CD14-positive monocyte (primary cell): ENCODE results near the gene IL18. TPM values are rescaled to one million over a fixed set of nuclear protein-coding genes. Genes with fewer than 3 reads are reported as not detected.

ENCODE experiments used
- DNase-seq, 3 donors: peaks; one replicate each; pipeline ENCODE4 v3.0.0-alpha.2; 2011 to 2022
- H2AFZ ChIP-seq: 2 replicates; pipeline ENCODE4 v1.6.0; 2012; ENCODE audit warnings: mild to moderate bottlenecking, low read depth, low read length, inconsistent platforms; ENCODE audit not compliant: insufficient read depth, poor library complexity, severe bottlenecking
- H3K27ac ChIP-seq, 2 donors: 1 replicate in 1 of 2; 2 replicates in 1 of 2; pipeline ENCODE4 v1.5.1; 2012 to 2013; ENCODE audit warnings: low read length in 2 of 2, control low read depth in 1 of 2, inconsistent platforms in 1 of 2, low read depth in 1 of 2, mild to moderate bottlenecking in 1 of 2
- H3K27me3 ChIP-seq, 2 donors: one replicate each; pipeline versions ENCODE4 v1.6.0 to v1.6.1; 2011 to 2013; ENCODE audit warnings: low read length in 2 of 2; ENCODE audit not compliant: control insufficient read depth in 2 of 2, insufficient read depth in 2 of 2
- H3K36me3 ChIP-seq, 2 donors: replicated peaks in 1 of 2; 1 replicate in 1 of 2; 2 replicates in 1 of 2; pipeline versions ENCODE4 v1.5.1 to v1.6.1; 2012 to 2013; ENCODE audit warnings: low read length in 2 of 2, control low read depth in 1 of 2, inconsistent platforms in 1 of 2, mild to moderate bottlenecking in 1 of 2; ENCODE audit not compliant: insufficient read depth in 2 of 2, control insufficient read depth in 1 of 2
- H3K4me1 ChIP-seq, 2 donors: 1 replicate in 1 of 2; 2 replicates in 1 of 2; pipeline versions ENCODE4 v1.5.1 to v1.6.1; 2012 to 2013; ENCODE audit warnings: low read length in 2 of 2, control low read depth in 1 of 2, inconsistent platforms in 1 of 2, mild to moderate bottlenecking in 1 of 2, moderate library complexity in 1 of 2; ENCODE audit not compliant: insufficient read depth in 2 of 2, control insufficient read depth in 1 of 2
- H3K4me2 ChIP-seq: replicated peaks from 2 replicates; pipeline ENCODE3; 2012; ENCODE audit warnings: low read length, moderate library complexity, mild to moderate bottlenecking; ENCODE audit not compliant: poor library complexity, severe bottlenecking; ENCODE audit errors: extremely low read depth
- H3K4me3 ChIP-seq, 3 experiments: fragments of 200-600 bp in 1 of 3; sonication (generic) in 1 of 3; replicated peaks in 1 of 3; 1 replicate in 2 of 3; 2 replicates in 1 of 3; pipeline ENCODE4 v1.5.1; 2011 to 2013; ENCODE audit warnings: low read length in 3 of 3, mild to moderate bottlenecking in 3 of 3, control low read depth in 2 of 3, low read depth in 2 of 3, inconsistent platforms in 1 of 3, moderate library complexity in 1 of 3
- H3K79me2 ChIP-seq: 2 replicates; pipeline ENCODE4 v1.6.0; 2012; ENCODE audit warnings: mild to moderate bottlenecking, control low read depth, inconsistent platforms, low read length, moderate library complexity; ENCODE audit not compliant: insufficient read depth
- H3K9ac ChIP-seq: 2 replicates; pipeline ENCODE4 v1.6.0; 2017; ENCODE audit warnings: low read length, mild to moderate bottlenecking; ENCODE audit not compliant: insufficient read depth, poor library complexity, severe bottlenecking
- H3K9me3 ChIP-seq, 2 donors: replicated peaks in 1 of 2; 1 replicate in 1 of 2; 2 replicates in 1 of 2; pipeline versions ENCODE4 v1.5.1 to v1.6.1; 2012 to 2013; ENCODE audit warnings: low read length in 2 of 2, control low read depth in 1 of 2; ENCODE audit not compliant: control insufficient read depth in 1 of 2, insufficient read depth in 1 of 2
- H4K20me1 ChIP-seq: 2 replicates; pipeline ENCODE4 v1.6.0; 2012; ENCODE audit warnings: mild to moderate bottlenecking, low read length, control low read depth, moderate library complexity; ENCODE audit not compliant: insufficient read depth
- H3K27ac Mint-ChIP-seq, 7 donors: one replicate each; pipeline ENCODE4 v1.8.0; 2020; ENCODE audit warnings: mild to moderate bottlenecking in 7 of 7, mixed read lengths in 7 of 7, moderate library complexity in 6 of 7, inconsistent platforms in 2 of 7
- H3K27me3 Mint-ChIP-seq, 3 donors: one replicate each; pipeline ENCODE4 v1.8.0; 2021 to 2022; ENCODE audit warnings: low read depth in 3 of 3, mild to moderate bottlenecking in 3 of 3, mixed read lengths in 3 of 3, moderate library complexity in 3 of 3, inconsistent platforms in 1 of 3
- H3K36me3 Mint-ChIP-seq, 2 donors: one replicate each; pipeline ENCODE4 v1.8.0; 2020; ENCODE audit warnings: mixed read lengths in 2 of 2, inconsistent platforms in 1 of 2, mild to moderate bottlenecking in 1 of 2
- H3K4me1 Mint-ChIP-seq: one replicate; pipeline ENCODE4 v1.8.0; 2020; ENCODE audit warnings: mild to moderate bottlenecking, mixed read lengths
- H3K4me3 Mint-ChIP-seq, 2 donors: one replicate each; pipeline ENCODE4 v1.8.0; 2020; ENCODE audit warnings: mild to moderate bottlenecking in 2 of 2, mixed read lengths in 2 of 2, moderate library complexity in 1 of 2
- H3K9me3 Mint-ChIP-seq, 7 donors: one replicate each; pipeline ENCODE4 v1.8.0; 2020 to 2022; ENCODE audit warnings: mixed read lengths in 7 of 7, mild to moderate bottlenecking in 6 of 7, moderate library complexity in 6 of 7, inconsistent platforms in 2 of 7
- CTCF ChIP-seq: fragments of 200-600 bp; IDR thresholded peaks from one replicate; pipeline ENCODE4 v1.8.0; 2022; ENCODE audit warnings: antibody characterized with exemption, mild to moderate bottlenecking
- whole genome bisulfite sequencing: methylation state at CpG from one replicate; pipeline ENCODE4 v1.1.5; 2013; ENCODE audit warnings: missing lambda C conversion rate; ENCODE audit not compliant: insufficient coverage; 5-methylcytosine and 5-hydroxymethylcytosine counted together
- intact Hi-C, 2 donors: fragments of 100-400 bp; cut with micrococcal nuclease; formaldehyde crosslinking; loops; one replicate each; pipeline versions ENCODE4 v1.15.0 to v1.15.1; 2023
- polyA plus RNA-seq, 3 donors: library from polyadenylated mRNA; depleted of rRNA in 1 of 3; unstranded in 2 of 3; stranded (reverse) in 1 of 3; fragments of 300-500 nt in 2 of 3; fragments of >200 nt in 1 of 3; fragmentation: Illumina TruSeq in 2 of 3; gene quantifications; 1 replicate in 2 of 3; 2 replicates in 1 of 3; pipeline ENCODE4 v1.2.3, GENCODE V29; 2012 to 2021

Gene IL18
- polyA plus RNA-seq, 3 donors = 11.7 to 16.2 (median 16.1) TPM

- Mint-ChIP-seq H3K9me3 (peaks cover 0 to 2% (median 0%) of the 10 kb centered on the region in 7 donors), H3K36me3 (peaks cover 11 to 13% of the 10 kb centered on the region in 2 donors), H3K4me3 (peak overlapping the region; percentile 63 to 91), H3K4me1 (peaks cover 66% of the 10 kb centered on the region), H3K27me3 (peaks cover 0 to 1% (median 1%) of the 10 kb centered on the region in 3 donors), H3K27ac (peak overlapping the region; percentile 96 to 99 (median 99))
- peaks cover 50% of the 10 kb centered on the region for H3K79me2 ChIP-seq
- H3K9me3 ChIP-seq = no peaks in the 10 kb centered on the region
- H4K20me1 ChIP-seq = no peaks in the 10 kb centered on the region
- WGBS = 6% methylated on average over 2 of the region's 7 CpGs
- intact Hi-C loops = loop anchor here (5.0 to 10.0 kb wide), 2 partner anchors 37 to 225 kb away; partner anchors contain the start of gene DIXDC1 (in 1 of the 2)
- peak overlapping the region; percentile 29 for H2AFZ ChIP-seq
- no peak for TF ChIP-seq CTCF
- H3K27me3 ChIP-seq = no peaks in the 10 kb centered on the region
- H3K27ac ChIP-seq = peak overlapping the region; percentile 84 to 93
- peak; percentile 63 to 84 (median 83) for DNase-seq
- H3K9ac ChIP-seq = peak overlapping the region; percentile 48
- H3K4me2 ChIP-seq = peak overlapping the region; percentile 85
- peak overlapping the region; percentile 23 to 71 (median 59) for H3K4me3 ChIP-seq
- H3K4me1 ChIP-seq = peaks cover 59 to 74% of the 10 kb centered on the region in 2 donors
- peaks cover 6 to 14% of the 10 kb centered on the region in 2 donors for H3K36me3 ChIP-seq
Measured at GRCh38 chr11:112159098-112160065, 4.5 kb downstream of the IL18 start.

- Histone ChIP-seq H3K27me3 (no peaks in the 10 kb centered on the region), H3K79me2 (peaks cover 32% of the 10 kb centered on the region), H4K20me1 (no peaks in the 10 kb centered on the region), H3K36me3 (peaks cover 12 to 28% of the 10 kb centered on the region in 2 donors), H3K4me2 (no peak overlapping the region), H2AFZ (no peak overlapping the region), H3K9me3 (no peaks in the 10 kb centered on the region), H3K27ac (peak overlapping the region; percentile 22 to 65), H3K9ac (no peak overlapping the region), H3K4me1 (peaks cover 41 to 52% of the 10 kb centered on the region in 2 donors), H3K4me3 (no peak overlapping the region)
- Mint-ChIP-seq H3K27me3 (peaks cover 0 to 1% (median 1%) of the 10 kb centered on the region in 3 donors), H3K36me3 (peaks cover 23 to 24% of the 10 kb centered on the region in 2 donors), H3K4me3 (no peak overlapping the region), H3K9me3 (no peaks in the 10 kb centered on the region), H3K4me1 (peaks cover 48% of the 10 kb centered on the region), H3K27ac (peak overlapping the region; percentile 55 to 96 (median 88))
- peak; percentile 83 to 96 (median 95) for DNase-seq
- TF ChIP-seq CTCF = no peak
- 0% methylated on average over 1 of the region's 4 CpGs for WGBS
- intact Hi-C loops = loop anchor here (5.0 to 10.0 kb wide), 2 partner anchors 35 to 222 kb away; partner anchors contain the start of gene DIXDC1 (in 1 of the 2)
Measured at GRCh38 chr11:112156956-112157766, 6.7 kb downstream of the IL18 start.
